B cell (primary cell): ENCODE measurements around the gene HGFAC. TPM values are rescaled to one million over a fixed set of nuclear protein-coding genes. Genes with fewer than 3 reads are reported as not detected.

Experiments used
- ATAC-seq: fragments of 200-7000 bp; cut with Tn5 transposase; one replicate; pipeline ENCODE4 v1.10.0; 2021; ENCODE audit warnings: low read depth, mild to moderate bottlenecking, moderate number of reproducible peaks, moderate library complexity
- CTCF ChIA-PET: fragments of 350-600 bp; sonication (Branson Sonifier 250); formaldehyde crosslinking; loops from one replicate; lab custom pipeline; 2021; ENCODE audit warnings: antibody characterized with exemption, inconsistent platforms; lab: Charles Lee
- POLR2A ChIA-PET: fragments of 350-600 bp; sonication (Branson Sonifier 250); formaldehyde crosslinking; loops from one replicate; lab custom pipeline; 2021; ENCODE audit warnings: antibody characterized with exemption; lab: Charles Lee
- DNase-seq: peaks from one replicate; pipeline ENCODE4 v3.0.0; 2013
- H2AFZ ChIP-seq: 2 replicates; pipeline ENCODE4 v1.6.1; 2012; ENCODE audit warnings: mild to moderate bottlenecking, low read depth, low read length; ENCODE audit not compliant: insufficient read depth, poor library complexity, severe bottlenecking
- H3K27ac ChIP-seq, 2 donors: 1 replicate in 1 of 2; 2 replicates in 1 of 2; pipeline ENCODE4 v1.5.1; 2012 to 2013; ENCODE audit warnings: low read length in 2 of 2, mild to moderate bottlenecking in 2 of 2, moderate library complexity in 1 of 2
- H3K27me3 ChIP-seq, 4 experiments: fragments of 200-600 bp in 1 of 4; sonication (generic) in 1 of 4; replicated peaks in 1 of 4; 1 replicate in 2 of 4; 2 replicates in 2 of 4; pipeline versions ENCODE4 v1.6.1 to v1.7.0; 2013 to 2016; ENCODE audit warnings: low read length in 3 of 4, mild to moderate bottlenecking in 2 of 4, mixed read lengths in 1 of 4, moderate library complexity in 1 of 4; ENCODE audit not compliant: insufficient read depth in 4 of 4, control insufficient read depth in 3 of 4; ENCODE audit errors: control extremely low read depth in 1 of 4
- H3K36me3 ChIP-seq, 2 experiments: replicated peaks in 1 of 2; 1 replicate in 1 of 2; 2 replicates in 1 of 2; pipeline versions ENCODE4 v1.6.1 to v1.7.1; 2013; ENCODE audit warnings: low read length in 1 of 2; ENCODE audit not compliant: insufficient read depth in 2 of 2, control insufficient read depth in 1 of 2; ENCODE audit errors: control extremely low read depth in 1 of 2, extremely low read depth in 1 of 2
- H3K4me1 ChIP-seq, 2 donors: fragments of 200-600 bp in 1 of 2; sonication (generic) in 1 of 2; 1 replicate in 1 of 2; 2 replicates in 1 of 2; pipeline versions ENCODE4 v1.5.1 to v1.6.1; 2013 to 2017; ENCODE audit warnings: low read length in 2 of 2; ENCODE audit not compliant: control insufficient read depth in 2 of 2, insufficient read depth in 2 of 2
- H3K4me2 ChIP-seq: replicated peaks from 2 replicates; pipeline ENCODE3; 2012; ENCODE audit warnings: mild to moderate bottlenecking, low read depth, low read length; ENCODE audit not compliant: poor library complexity, severe bottlenecking
- H3K4me3 ChIP-seq, 5 experiments: fragments of 200-600 bp in 1 of 5; sonication (generic) in 1 of 5; 1 replicate in 3 of 5; 2 replicates in 2 of 5; pipeline versions ENCODE4 v1.5.1 to v1.7.0; 2011 to 2016; ENCODE audit warnings: low read length in 4 of 5, mild to moderate bottlenecking in 4 of 5, low read depth in 2 of 5, control low read depth in 1 of 5, moderate library complexity in 1 of 5; ENCODE audit not compliant: insufficient read depth in 1 of 5; ENCODE audit errors: control extremely low read depth in 1 of 5, extremely low read depth in 1 of 5
- H3K79me2 ChIP-seq: fragments of 200-600 bp; sonication (generic); one replicate; pipeline ENCODE4 v1.6.0; 2016; ENCODE audit warnings: low read length; ENCODE audit not compliant: control insufficient read depth, insufficient read depth
- H3K9ac ChIP-seq: fragments of 200-600 bp; sonication (generic); 2 replicates; pipeline ENCODE4 v1.6.1; 2017; ENCODE audit warnings: mild to moderate bottlenecking, low read length, moderate library complexity
- H3K9me3 ChIP-seq, 3 donors: one replicate each; pipeline versions ENCODE4 v1.6.1 to v1.7.1; 2013; ENCODE audit warnings: low read length in 2 of 3; ENCODE audit not compliant: control insufficient read depth in 2 of 3, insufficient read depth in 1 of 3; ENCODE audit errors: control extremely low read depth in 1 of 3
- H4K20me1 ChIP-seq: 2 replicates; pipeline ENCODE4 v1.6.0; 2012; ENCODE audit warnings: mild to moderate bottlenecking, low read length; ENCODE audit not compliant: insufficient read depth, control insufficient read depth, poor library complexity, severe bottlenecking
- H3K27ac Mint-ChIP-seq: one replicate; pipeline ENCODE4 v1.8.0; 2021; ENCODE audit warnings: mixed read lengths
- H3K27me3 Mint-ChIP-seq: one replicate; pipeline ENCODE4 v1.8.0; 2021; ENCODE audit warnings: mixed read lengths
- H3K4me1 Mint-ChIP-seq: one replicate; pipeline ENCODE4 v1.8.0; 2021; ENCODE audit warnings: mixed read lengths
- H3K4me3 Mint-ChIP-seq: one replicate; pipeline ENCODE4 v1.8.0; 2021; ENCODE audit warnings: mixed read lengths
- H3K9me3 Mint-ChIP-seq: one replicate; pipeline ENCODE4 v1.8.0; 2022; ENCODE audit warnings: mixed read lengths; ENCODE audit not compliant: insufficient read depth
- CTCF ChIP-seq: fragments of 200-600 bp; IDR thresholded peaks from one replicate; pipeline ENCODE4 v1.8.0; 2022; ENCODE audit warnings: antibody characterized with exemption, mild to moderate bottlenecking
- EZH2 ChIP-seq: IDR thresholded peaks from 2 replicates; pipeline ENCODE4 v1.6.1; 2012; ENCODE audit warnings: borderline replicate concordance, low read depth, mild to moderate bottlenecking, moderate library complexity, low read length; ENCODE audit not compliant: insufficient read depth, poor library complexity, severe bottlenecking
- WGBS: methylation state at CpG from one replicate; pipeline ENCODE4 v1.1.5; 2013; ENCODE audit warnings: missing lambda C conversion rate; ENCODE audit not compliant: insufficient coverage; 5-methylcytosine and 5-hydroxymethylcytosine counted together
- intact Hi-C: fragments of 100-400 bp; cut with micrococcal nuclease; formaldehyde crosslinking; loops from one replicate; pipeline ENCODE4 v1.10.0; 2022
- polyA plus RNA-seq: library from polyadenylated mRNA; depleted of rRNA; stranded (reverse); fragments of >200 nt; gene quantifications from 2 replicates; pipeline ENCODE4 v1.2.3, GENCODE V29; 2012
- total RNA-seq, 2 donors: library from RNA; stranded (reverse); fragments of 120-200 nt in 1 of 2; gene quantifications; 1 replicate in 1 of 2; 2 replicates in 1 of 2; pipeline versions ENCODE4 v1.2.3 to v1.2.4, GENCODE V29; 2013 to 2022

The HGFAC gene
- total and polyA plus RNA-seq, 2 donors (not counting 1 experiment from before 2014, with no cell fraction given), result not detected

DNA sequence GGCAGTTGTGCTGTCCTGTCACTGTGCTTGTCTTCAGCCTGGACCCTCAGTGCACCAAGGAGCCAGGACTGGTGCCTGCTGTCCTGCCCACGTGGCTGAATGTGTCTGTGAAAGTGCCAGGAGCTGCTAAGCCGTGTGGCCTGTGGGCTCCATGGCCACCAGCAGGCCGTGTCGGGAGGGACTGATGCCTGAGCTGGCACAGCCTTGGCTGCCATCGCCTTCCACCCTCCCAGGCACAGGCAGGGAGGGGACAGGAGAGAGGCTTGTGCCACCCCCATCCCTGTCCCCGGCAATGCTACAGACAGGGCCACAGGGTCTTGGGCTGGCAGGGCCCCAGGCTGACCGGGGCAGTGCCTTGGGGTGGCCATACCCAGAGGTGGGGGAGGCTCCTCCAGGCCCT lies 46.1 kb downstream of the HGFAC start:
- no peak for DNase-seq
- peaks cover 10% of the 10 kb centered on the region for H4K20me1 ChIP-seq
- POLR2A ChIA-PET, result no interaction called here
- no peak overlapping the region for H3K4me3 ChIP-seq
- peaks cover 57% of the 10 kb centered on the region for H3K4me1 Mint-ChIP-seq
- peak overlapping the region; percentile 12 for H3K4me2 ChIP-seq
- H3K9me3 ChIP-seq, result no peaks in the 10 kb centered on the region
- intact Hi-C loops, result loop anchor here (10.0 kb wide), 1 partner anchor 443 kb away; no protein-coding TSS in a partner anchor
- no peak for ATAC-seq
- H3K27ac ChIP-seq, result no peak overlapping the region
- H3K9me3 Mint-ChIP-seq, result no peaks in the 10 kb centered on the region
- CTCF ChIA-PET, result no interaction called here
- peaks cover 0 to 17% of the 10 kb centered on the region in 2 experiments for H3K36me3 ChIP-seq
- H3K4me1 ChIP-seq, result peaks cover 33 to 60% of the 10 kb centered on the region in 2 donors
- no peaks in the 10 kb centered on the region for H3K27me3 ChIP-seq
- no peak overlapping the region for H3K9ac ChIP-seq
- no peak overlapping the region for H2AFZ ChIP-seq
- peak overlapping the region; percentile 65 for H3K27ac Mint-ChIP-seq
- H3K79me2 ChIP-seq, result peaks cover 3% of the 10 kb centered on the region
- no peak overlapping the region for H3K4me3 Mint-ChIP-seq
- WGBS, result 75% methylated on average over 7 of the region's 7 CpGs
- TF ChIP-seq EZH2, result no peak
- TF ChIP-seq CTCF, result no peak
- no peaks in the 10 kb centered on the region for H3K27me3 Mint-ChIP-seq

DNA sequence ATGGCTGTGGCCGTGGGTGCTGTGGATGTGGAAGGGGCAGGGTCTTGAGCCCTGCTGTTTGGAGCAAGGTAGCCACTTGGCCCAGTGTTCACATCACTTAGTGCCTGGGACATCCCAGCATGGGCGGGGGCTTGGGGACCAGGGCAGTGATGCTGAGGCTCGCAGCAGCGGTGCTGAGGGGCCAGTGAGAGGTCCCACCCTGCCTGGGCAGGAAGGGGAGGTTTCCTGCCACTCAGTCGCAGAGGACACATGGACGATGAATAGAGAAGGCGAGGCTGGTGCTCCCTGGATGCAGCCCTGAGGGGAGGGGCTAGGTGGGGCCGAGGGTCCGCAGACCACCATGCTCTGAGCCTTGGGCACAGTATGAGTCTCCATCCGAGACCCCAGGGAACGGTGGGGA lies 47.1 kb downstream of the HGFAC start:
- Histone ChIP-seq H3K9me3 (no peaks in the 10 kb centered on the region), H3K9ac (no peak overlapping the region), H3K4me1 (peaks cover 27 to 52% of the 10 kb centered on the region in 2 donors), H3K36me3 (peaks cover 0 to 22% of the 10 kb centered on the region in 2 experiments), H3K79me2 (peaks cover 3% of the 10 kb centered on the region), H3K4me3 (no peak overlapping the region), H3K4me2 (peak overlapping the region; percentile 8), H3K27me3 (no peaks in the 10 kb centered on the region), H4K20me1 (peaks cover 10% of the 10 kb centered on the region), H2AFZ (no peak overlapping the region), H3K27ac (no peak overlapping the region)
- peak overlapping the region; percentile 64 for H3K27ac Mint-ChIP-seq
- 36% methylated on average over 10 of the region's 11 CpGs for WGBS
- H3K9me3 Mint-ChIP-seq, result no peaks in the 10 kb centered on the region
- ATAC-seq (no peak), DNase-seq (no peak)
- TF ChIP-seq CTCF (no peak), EZH2 (no peak)
- no peaks in the 10 kb centered on the region for H3K27me3 Mint-ChIP-seq
- peaks cover 50% of the 10 kb centered on the region for H3K4me1 Mint-ChIP-seq
- intact Hi-C loops, result loop anchor here (10.0 kb wide), 1 partner anchor 444 kb away; no protein-coding TSS in a partner anchor
- H3K4me3 Mint-ChIP-seq, result no peak overlapping the region
- POLR2A ChIA-PET, result no interaction called here
- CTCF ChIA-PET, result no interaction called here
